Hepatocyte (in vitro differentiated cells): ENCODE data around the gene ARVCF.

Experiments used
- CTCF ChIP-seq: fragments of 200-600 bp; sonication (generic); IDR thresholded peaks from 2 replicates; pipeline ENCODE4 v1.5.1; 2016; ENCODE audit warnings: antibody characterized with exemption, mild to moderate bottlenecking; ENCODE audit not compliant: poor library complexity
- EZH2 ChIP-seq: fragments of 200-600 bp; sonication (generic); IDR thresholded peaks from 2 replicates; pipeline ENCODE4 v1.6.1; 2016; ENCODE audit warnings: antibody characterized with exemption, mild to moderate bottlenecking, borderline replicate concordance
- EZH2phosphoT487 ChIP-seq: fragments of 200-600 bp; sonication (generic); IDR thresholded peaks from one replicate; pipeline ENCODE4 v1.6.1; 2018; ENCODE audit warnings: antibody characterized with exemption, mild to moderate bottlenecking, low read depth, moderate library complexity; ENCODE audit not compliant: unreplicated experiment, severe bottlenecking

GRCh38 chr22:20056696-20057386 lies 40.2 kb upstream of the ARVCF start:
- TF ChIP-seq CTCF (no peak), EZH2 (no peak), EZH2phosphoT487 (no peak)
